Measurements from ENCODE around the gene APAF1.

APAF1 gene

GRCh38 chr12:98674841-98675240, 29.8 kb downstream of the APAF1 start:
- CTCF ChIA-PET, result interaction anchor here (0.6 to 0.9 kb wide), 2 partner anchors 108 to 136 kb away, joined by 3 read pairs; no protein-coding TSS in a partner anchor
- H3K4me3 ChIP-seq (ENCODE audit: low read depth, low read length), result no peak overlapping the region
- no peaks in the 10 kb centered on the region for H3K4me1 ChIP-seq (ENCODE audit: control insufficient read depth, insufficient read depth, low read length)
- H3K36me3 ChIP-seq (ENCODE audit: control insufficient read depth in 2 of 2, insufficient read depth in 1 of 2, low read length in 2 of 2), result peaks cover 33 to 57% of the 10 kb centered on the region in 2 experiments
- POLR2A ChIA-PET, result no interaction called here
- TF ChIP-seq ZNF121 (tag by site-specific recombination; IDR thresholded peaks at IDR 0.05), result no peak
- TF ChIP-seq ZNF677 (tag by site-specific recombination; IDR thresholded peaks at IDR 0.05), result no peak
- no peak for TF ChIP-seq ZNF837 (tag by site-specific recombination; IDR thresholded peaks at IDR 0.05)
- TF ChIP-seq ZNF391 (tag by site-specific recombination; IDR thresholded peaks at IDR 0.05; ENCODE audit: borderline replicate concordance, low read depth), result no peak
- no peak for TF ChIP-seq ZNF24 (tag by site-specific recombination; IDR thresholded peaks at IDR 0.05)
- TF ChIP-seq ZNF473 (tag by site-specific recombination; IDR thresholded peaks at IDR 0.05), result no peak
- TF ChIP-seq BCL11B (tag by site-specific recombination; IDR thresholded peaks at IDR 0.05; ENCODE audit: low read depth), result no peak
- no peak for TF ChIP-seq ZNF830 (tag by site-specific recombination; IDR thresholded peaks at IDR 0.05; ENCODE audit: low read depth)
- no peak for TF ChIP-seq ZNF202 (tag by site-specific recombination; IDR thresholded peaks at IDR 0.05; ENCODE audit: borderline replicate concordance)
- TF ChIP-seq, protein P1, sequence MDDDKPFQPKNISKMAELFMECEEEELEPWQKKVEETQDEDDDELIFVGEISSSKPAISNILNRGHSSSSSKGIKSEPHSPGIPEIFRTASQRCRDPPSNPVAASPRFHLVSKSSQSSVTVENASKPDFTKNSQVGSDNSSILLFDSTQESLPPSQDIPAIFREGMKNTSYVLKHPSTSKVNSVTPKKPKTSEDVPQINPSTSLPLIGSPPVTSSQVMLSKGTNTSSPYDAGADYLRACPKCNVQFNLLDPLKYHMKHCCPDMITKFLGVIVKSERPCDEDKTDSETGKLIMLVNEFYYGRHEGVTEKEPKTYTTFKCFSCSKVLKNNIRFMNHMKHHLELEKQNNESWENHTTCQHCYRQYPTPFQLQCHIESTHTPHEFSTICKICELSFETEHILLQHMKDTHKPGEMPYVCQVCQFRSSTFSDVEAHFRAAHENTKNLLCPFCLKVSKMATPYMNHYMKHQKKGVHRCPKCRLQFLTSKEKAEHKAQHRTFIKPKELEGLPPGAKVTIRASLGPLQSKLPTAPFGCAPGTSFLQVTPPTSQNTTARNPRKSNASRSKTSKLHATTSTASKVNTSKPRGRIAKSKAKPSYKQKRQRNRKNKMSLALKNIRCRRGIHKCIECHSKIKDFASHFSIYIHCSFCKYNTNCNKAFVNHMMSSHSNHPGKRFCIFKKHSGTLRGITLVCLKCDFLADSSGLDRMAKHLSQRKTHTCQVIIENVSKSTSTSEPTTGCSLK (tag by site-specific recombination; IDR thresholded peaks at IDR 0.05), result no peak
- TF ChIP-seq ZFP37 (tag by site-specific recombination; IDR thresholded peaks at IDR 0.05), result no peak
- TF ChIP-seq ZNF138 (tag by site-specific recombination; IDR thresholded peaks at IDR 0.05; ENCODE audit: borderline replicate concordance), result no peak
- TF ChIP-seq ZSCAN16 (tag by site-specific recombination; IDR thresholded peaks at IDR 0.05), result no peak
- TF ChIP-seq ZNF521 (tag by site-specific recombination; IDR thresholded peaks at IDR 0.05), result no peak
- no peak for TF ChIP-seq ZBTB1 (tag by site-specific recombination; IDR thresholded peaks at IDR 0.05)
- TF ChIP-seq ZNF692 (tag by site-specific recombination; IDR thresholded peaks at IDR 0.05), result no peak
- TF ChIP-seq ZFP69B (tag by site-specific recombination; IDR thresholded peaks at IDR 0.05), result no peak
- no peak for TF ChIP-seq ZNF792 (tag by site-specific recombination; IDR thresholded peaks at IDR 0.05)
- TF ChIP-seq ZNF571 (tag by site-specific recombination; IDR thresholded peaks at IDR 0.05), result no peak
- no peaks in the 10 kb centered on the region for H3K9me3 ChIP-seq (ENCODE audit: control insufficient read depth, insufficient read depth, low read depth, low read length)
- no peak overlapping the region for H3K27ac ChIP-seq (ENCODE audit: extremely low read depth, low read depth, low read length)

DNA sequence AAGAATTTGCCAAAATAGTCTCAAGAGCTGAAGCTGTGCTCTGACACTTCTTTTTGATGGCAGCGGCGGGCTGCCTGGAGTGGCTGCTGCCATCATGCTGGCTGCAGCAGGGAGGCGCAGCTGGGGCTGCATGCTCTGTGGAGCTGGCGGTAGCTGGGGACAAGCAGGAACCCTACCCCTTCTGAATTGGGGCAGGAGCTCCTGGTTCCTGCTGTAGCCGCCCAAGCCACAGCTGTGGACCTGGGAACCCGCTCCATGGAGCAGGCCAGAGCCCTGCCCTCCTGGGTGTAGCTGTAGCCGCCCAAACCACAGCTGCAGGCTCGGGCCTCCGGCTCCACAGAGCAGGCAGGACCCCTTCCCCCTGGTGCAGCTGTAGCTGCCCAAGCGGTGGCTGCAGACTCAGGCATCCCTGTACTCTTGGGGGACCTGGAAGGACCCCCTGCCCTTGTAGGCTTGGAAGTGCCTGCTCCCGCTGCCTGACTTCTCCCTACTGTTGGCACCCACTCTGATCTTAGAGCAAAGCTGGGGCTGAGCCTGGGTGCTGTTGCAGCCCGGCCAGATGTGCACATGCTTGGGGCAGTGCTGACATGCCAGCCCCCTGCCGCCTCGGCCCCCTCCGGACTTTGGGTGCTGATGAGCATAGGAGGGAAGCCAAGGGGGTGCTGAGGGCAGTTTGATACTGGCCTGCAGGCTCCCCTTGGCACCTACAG, 33.3 kb downstream of the APAF1 start:
- CTCF ChIA-PET, result interaction anchor here (0.7 to 1.7 kb wide), 2 partner anchors 106 to 190 kb away, joined by 4 read pairs; no protein-coding TSS in a partner anchor
- peaks cover 34 to 74% of the 10 kb centered on the region in 2 experiments for H3K36me3 ChIP-seq (ENCODE audit: control insufficient read depth in 2 of 2, insufficient read depth in 1 of 2, low read length in 2 of 2)
- POLR2A ChIA-PET, result interaction anchor here (0.6 to 1.4 kb wide), 2 partner anchors 36 to 84 kb away, joined by 3 read pairs; no protein-coding TSS in a partner anchor
- no peaks in the 10 kb centered on the region for H3K4me1 ChIP-seq (ENCODE audit: control insufficient read depth, insufficient read depth, low read length)
- H3K27ac ChIP-seq (ENCODE audit: extremely low read depth, low read depth, low read length), result no peak overlapping the region
- no peak overlapping the region for H3K4me3 ChIP-seq (ENCODE audit: low read depth, low read length)
- H3K9me3 ChIP-seq (ENCODE audit: control insufficient read depth, insufficient read depth, low read depth, low read length), result no peaks in the 10 kb centered on the region
- TF ChIP-seq, protein P2, sequence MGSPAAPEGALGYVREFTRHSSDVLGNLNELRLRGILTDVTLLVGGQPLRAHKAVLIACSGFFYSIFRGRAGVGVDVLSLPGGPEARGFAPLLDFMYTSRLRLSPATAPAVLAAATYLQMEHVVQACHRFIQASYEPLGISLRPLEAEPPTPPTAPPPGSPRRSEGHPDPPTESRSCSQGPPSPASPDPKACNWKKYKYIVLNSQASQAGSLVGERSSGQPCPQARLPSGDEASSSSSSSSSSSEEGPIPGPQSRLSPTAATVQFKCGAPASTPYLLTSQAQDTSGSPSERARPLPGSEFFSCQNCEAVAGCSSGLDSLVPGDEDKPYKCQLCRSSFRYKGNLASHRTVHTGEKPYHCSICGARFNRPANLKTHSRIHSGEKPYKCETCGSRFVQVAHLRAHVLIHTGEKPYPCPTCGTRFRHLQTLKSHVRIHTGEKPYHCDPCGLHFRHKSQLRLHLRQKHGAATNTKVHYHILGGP (tag by site-specific recombination; IDR thresholded peaks at IDR 0.05), result no peak
- TF ChIP-seq, protein P3, sequence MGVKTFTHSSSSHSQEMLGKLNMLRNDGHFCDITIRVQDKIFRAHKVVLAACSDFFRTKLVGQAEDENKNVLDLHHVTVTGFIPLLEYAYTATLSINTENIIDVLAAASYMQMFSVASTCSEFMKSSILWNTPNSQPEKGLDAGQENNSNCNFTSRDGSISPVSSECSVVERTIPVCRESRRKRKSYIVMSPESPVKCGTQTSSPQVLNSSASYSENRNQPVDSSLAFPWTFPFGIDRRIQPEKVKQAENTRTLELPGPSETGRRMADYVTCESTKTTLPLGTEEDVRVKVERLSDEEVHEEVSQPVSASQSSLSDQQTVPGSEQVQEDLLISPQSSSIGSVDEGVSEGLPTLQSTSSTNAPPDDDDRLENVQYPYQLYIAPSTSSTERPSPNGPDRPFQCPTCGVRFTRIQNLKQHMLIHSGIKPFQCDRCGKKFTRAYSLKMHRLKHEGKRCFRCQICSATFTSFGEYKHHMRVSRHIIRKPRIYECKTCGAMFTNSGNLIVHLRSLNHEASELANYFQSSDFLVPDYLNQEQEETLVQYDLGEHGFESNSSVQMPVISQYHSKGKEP (tag by site-specific recombination; IDR thresholded peaks at IDR 0.05), result peak; percentile 46
